Activated CD4-positive, alpha-beta memory T cell treated with anti-CD3 and anti-CD28 coated beads, Interleukin-2, amount 10 ng/mL, durations not matched to agents 7 days and 5 days (primary cell): Measurements from ENCODE around the gene STX1B. TPM values are rescaled to one million over a fixed set of nuclear protein-coding genes. Genes with fewer than 3 reads are reported as not detected.

Experiments
- total RNA-seq, 2 experiments: library from RNA; stranded (reverse); gene quantifications; one replicate each; pipeline ENCODE4 v1.2.3, GENCODE V29; 2021

Gene STX1B
- total RNA-seq, 2 experiments from 2014 or later, result 1.5 to 1.7 TPM

Other genes starting within 250 kb of the STX1B start
- 1 to 10 TPM; 3.1 to 4.1 TPM for gene CFAP119, start 248.6 kb downstream of the STX1B start, total RNA-seq
- gene RNF40, start 248.3 kb downstream of the STX1B start, total RNA-seq, result 10 to 100 TPM; 96.1 to 96.2 TPM
- gene ZNF629, start 223.4 kb downstream of the STX1B start, total RNA-seq, result 1 to 10 TPM; 1.0 to 1.2 TPM
- 10 to 100 TPM; 22.3 to 23.5 TPM for gene BCL7C, start 116.6 kb downstream of the STX1B start, total RNA-seq
- under 1 TPM; 0.20 to 0.25 TPM for gene CTF1, start 114.0 kb downstream of the STX1B start, total RNA-seq
- gene FBXL19, start 87.1 kb downstream of the STX1B start, total RNA-seq, result 10 to 100 TPM; 25.8 to 27.2 TPM
- gene ORAI3, start 61.6 kb downstream of the STX1B start, total RNA-seq, result 10 to 100 TPM; 30.3 to 33.6 TPM
- 10 to 100 TPM; 18.8 to 20.3 TPM for gene SETD1A, start 52.9 kb downstream of the STX1B start, total RNA-seq
- gene HSD3B7, start 25.4 kb downstream of the STX1B start, total RNA-seq, result 1 to 10 TPM; 7.1 to 7.5 TPM
- 10 to 100 TPM; 67.2 to 70.0 TPM for gene STX4, start 22.9 kb upstream of the STX1B start, total RNA-seq
- 10 to 100 TPM; 13.9 to 17.4 TPM for gene ZNF668, start 63.6 kb upstream of the STX1B start, total RNA-seq
- gene ZNF646, start 63.8 kb upstream of the STX1B start, total RNA-seq, result 10 to 100 TPM; 31.9 to 32.1 TPM
- 1 to 10 TPM; 4.7 to 4.9 TPM for gene PRSS53, start 78.3 kb upstream of the STX1B start, total RNA-seq
- gene VKORC1, start 84.2 kb upstream of the STX1B start, total RNA-seq, result 10 to 100 TPM; 66.0 to 66.1 TPM
- 10 to 100 TPM; 32.9 to 34.4 TPM for gene BCKDK, start 97.7 kb upstream of the STX1B start, total RNA-seq
- gene KAT8, start 107.0 kb upstream of the STX1B start, total RNA-seq, result 10 to 100 TPM; 43.7 to 44.3 TPM
- gene PRSS8, start 125.1 kb upstream of the STX1B start, total RNA-seq, result not detected
- gene PRSS36, start 139.4 kb upstream of the STX1B start, total RNA-seq, result under 1 TPM; 0.58 to 0.85 TPM
- 100 to 1,000 TPM; 386 to 397 TPM for gene FUS, start 169.5 kb upstream of the STX1B start, total RNA-seq
- gene PYCARD, start 192.1 kb upstream of the STX1B start, total RNA-seq, result 100 to 1,000 TPM in 1 of 2 experiments, 10 to 100 TPM in 1; 96.1 to 102 TPM
- under 1 TPM; 0.03 to 0.05 TPM for gene TRIM72, start 203.5 kb upstream of the STX1B start, total RNA-seq
- gene PYDC1, start 206.5 kb upstream of the STX1B start, total RNA-seq, result not detected
- gene ITGAM, start 249.3 kb upstream of the STX1B start, total RNA-seq, result 10 to 100 TPM; 81.3 to 82.1 TPM